CD4-positive, alpha-beta T cell (primary cell): ENCODE results near the gene PLEKHM2. TPM values are rescaled to one million over a fixed set of nuclear protein-coding genes. Genes with fewer than 3 reads are reported as not detected.
"Not testable (repeated sequence)": the region's sequence is repeated elsewhere in the genome, so short reads cannot be mapped to it uniquely, and the experiment has no call there.

Experiments
- ATAC-seq: fragments of 200-7000 bp; cut with Tn5 transposase; one replicate; pipeline ENCODE4 v1.10.0; 2022; ENCODE audit warnings: mild to moderate bottlenecking; ENCODE audit not compliant: poor library complexity
- CTCF ChIA-PET: fragments of 350-600 bp; sonication (Branson Sonifier 250); formaldehyde crosslinking; loops from one replicate; lab custom pipeline; 2021; ENCODE audit warnings: antibody characterized with exemption, inconsistent platforms; lab: Charles Lee
- POLR2A ChIA-PET: fragments of 350-600 bp; sonication (Branson Sonifier 250); formaldehyde crosslinking; loops from one replicate; lab custom pipeline; 2021; ENCODE audit warnings: antibody characterized with exemption, inconsistent platforms; lab: Charles Lee
- DNase-seq, 14 experiments: peaks; one replicate each; pipeline ENCODE4 v3.0.0-alpha.2; 2013 to 2020; ENCODE audit warnings: mixed read lengths in 2 of 14
- H3K27ac ChIP-seq, 2 donors: one replicate each; pipeline versions ENCODE4 v1.5.1 to v1.7.0; 2013; ENCODE audit warnings: low read length in 2 of 2, low read depth in 1 of 2, mild to moderate bottlenecking in 1 of 2
- H3K27me3 ChIP-seq, 2 experiments: 1 replicate in 1 of 2; 2 replicates in 1 of 2; pipeline versions ENCODE4 v1.6.1 to v1.7.0; 2013; ENCODE audit warnings: low read length in 2 of 2, control low read depth in 1 of 2, mild to moderate bottlenecking in 1 of 2, moderate library complexity in 1 of 2; ENCODE audit not compliant: insufficient read depth in 2 of 2, control insufficient read depth in 1 of 2
- H3K36me3 ChIP-seq: one replicate; pipeline ENCODE4 v1.6.1; 2013; ENCODE audit warnings: low read length, control low read depth; ENCODE audit not compliant: insufficient read depth
- H3K4me1 ChIP-seq: one replicate; pipeline ENCODE4 v1.6.1; 2013; ENCODE audit warnings: low read length, control low read depth; ENCODE audit not compliant: insufficient read depth
- H3K4me3 ChIP-seq: one replicate; pipeline ENCODE4 v1.5.1; 2013; ENCODE audit warnings: mild to moderate bottlenecking, low read length, moderate library complexity
- H3K9me3 ChIP-seq, 2 experiments: 1 replicate in 1 of 2; 2 replicates in 1 of 2; pipeline versions ENCODE4 v1.6.1 to v1.7.0; 2013; ENCODE audit warnings: low read length in 2 of 2, mild to moderate bottlenecking in 2 of 2, control low read depth in 1 of 2, moderate library complexity in 1 of 2; ENCODE audit not compliant: control insufficient read depth in 1 of 2, insufficient read depth in 1 of 2
- H3K27ac Mint-ChIP-seq: one replicate; pipeline ENCODE4 v1.8.0; 2020; ENCODE audit warnings: mixed read lengths
- H3K27me3 Mint-ChIP-seq: one replicate; pipeline ENCODE4 v1.8.0; 2021; ENCODE audit warnings: mixed read lengths
- H3K36me3 Mint-ChIP-seq: one replicate; pipeline ENCODE4 v1.8.0; 2021; ENCODE audit warnings: low read depth, mixed read lengths
- H3K4me1 Mint-ChIP-seq: one replicate; pipeline ENCODE4 v1.8.0; 2021; ENCODE audit warnings: low read depth, mixed read lengths
- H3K4me3 Mint-ChIP-seq: one replicate; pipeline ENCODE4 v1.8.0; 2020; ENCODE audit warnings: mild to moderate bottlenecking, mixed read lengths
- H3K9me3 Mint-ChIP-seq: one replicate; pipeline ENCODE4 v1.8.0; 2020; ENCODE audit warnings: mixed read lengths
- CTCF ChIP-seq: fragments of 200-600 bp; IDR thresholded peaks from one replicate; pipeline ENCODE4 v1.8.0; 2022; ENCODE audit warnings: antibody characterized with exemption, mild to moderate bottlenecking
- intact Hi-C, 2 experiments: fragments of 100-400 bp; cut with DNase I in 1 of 2; cut with micrococcal nuclease in 1 of 2; formaldehyde crosslinking; loops; one replicate each; pipeline versions ENCODE4 v1.15.1 to v1.9.0; 2023 to 2025; cut with DNase I, micrococcal nuclease
- total RNA-seq, 174 experiments: library from RNA in 2 of 174; stranded (reverse) in 2 of 174; gene quantifications; one replicate each; pipeline ENCODE4 v1.2.3 and lab custom pipeline; 2021 to 2026

Gene PLEKHM2
- total RNA-seq, 2 experiments from 2014 or later, result 77.5 to 82.0 TPM

GRCh38 chr1:15698201-15698600 is 14.1 kb downstream of the PLEKHM2 start:
- ChIA-PET POLR2A (interaction anchor here (1.4 to 2.4 kb wide), 2 partner anchors 13 to 34 kb away, joined by 5 to 25 read pairs; partner anchors contain the start of gene PLEKHM2), CTCF (no interaction called here)
- Mint-ChIP-seq H3K9me3 (no peaks in the 10 kb centered on the region), H3K4me1 (peaks cover 43% of the 10 kb centered on the region), H3K4me3 (no peak overlapping the region), H3K27ac (peak overlapping the region; percentile 84), H3K27me3 (no peaks in the 10 kb centered on the region), H3K36me3 (no peaks in the 10 kb centered on the region)
- no peaks in the 10 kb centered on the region for H3K9me3 ChIP-seq
- no peak for ATAC-seq
- intact Hi-C loops, result no loop called here
- peaks cover 14% of the 10 kb centered on the region for H3K36me3 ChIP-seq
- peaks cover 33% of the 10 kb centered on the region for H3K4me1 ChIP-seq
- DNase-seq, result no peak
- no peak overlapping the region for H3K4me3 ChIP-seq
- H3K27me3 ChIP-seq, result no peaks in the 10 kb centered on the region
- no peak for TF ChIP-seq CTCF
- H3K27ac ChIP-seq, result peak overlapping the region in 1 of 2 donors; percentile 86

GRCh38 chr1:15699321-15699720 is 15.2 kb downstream of the PLEKHM2 start:
- H3K27ac ChIP-seq, H3K9me3 ChIP-seq, H3K4me3 ChIP-seq, H3K9me3 Mint-ChIP-seq, H3K27me3 Mint-ChIP-seq, CTCF ChIA-PET, POLR2A ChIA-PET, intact Hi-C loops, H3K36me3 Mint-ChIP-seq, DNase-seq, H3K4me3 Mint-ChIP-seq, ATAC-seq, H3K27me3 ChIP-seq: not testable (repeated sequence)
- H3K4me1 Mint-ChIP-seq, result peaks cover 47% of the 10 kb centered on the region
- H3K27ac Mint-ChIP-seq, result peak overlapping the region; percentile 84
- Histone ChIP-seq H3K4me1 (peaks cover 36% of the 10 kb centered on the region), H3K36me3 (peaks cover 10% of the 10 kb centered on the region)

- Mint-ChIP-seq H3K9me3 (no peaks in the 10 kb centered on the region), H3K27ac (peak overlapping the region; percentile 53), H3K27me3 (no peaks in the 10 kb centered on the region), H3K4me1 (peaks cover 41% of the 10 kb centered on the region), H3K4me3 (peak overlapping the region; percentile 8), H3K36me3 (peaks cover 12% of the 10 kb centered on the region)
- peaks cover 15% of the 10 kb centered on the region for H3K36me3 ChIP-seq
- H3K27ac ChIP-seq, result no peak overlapping the region
- intact Hi-C loops, result no loop called here
- H3K4me3 ChIP-seq, result no peak overlapping the region
- H3K27me3 ChIP-seq, result no peaks in the 10 kb centered on the region
- no peaks in the 10 kb centered on the region for H3K9me3 ChIP-seq
- H3K4me1 ChIP-seq, result peaks cover 36% of the 10 kb centered on the region
- ChIA-PET CTCF (no interaction called here), POLR2A (no interaction called here)
- no peak for TF ChIP-seq CTCF
- ATAC-seq (no peak), DNase-seq (no peak)
Measured at GRCh38 chr1:15700508-15700907, 16.4 kb downstream of the PLEKHM2 start.

- ATAC-seq, result no peak
- no peak for DNase-seq
- H3K27ac Mint-ChIP-seq, result no peak overlapping the region
- H3K4me1 ChIP-seq, result peaks cover 28% of the 10 kb centered on the region
- H3K9me3 Mint-ChIP-seq, result no peaks in the 10 kb centered on the region
- CTCF ChIA-PET, result no interaction called here
- POLR2A ChIA-PET, result no interaction called here
- H3K27ac ChIP-seq, result no peak overlapping the region
- peaks cover 21% of the 10 kb centered on the region for H3K36me3 Mint-ChIP-seq
- intact Hi-C loops, result no loop called here
- H3K9me3 ChIP-seq, result no peaks in the 10 kb centered on the region
- H3K27me3 Mint-ChIP-seq, result no peaks in the 10 kb centered on the region
- no peak overlapping the region for H3K4me3 Mint-ChIP-seq
- H3K36me3 ChIP-seq, result peaks cover 11% of the 10 kb centered on the region
- H3K4me3 ChIP-seq, result no peak overlapping the region
- H3K27me3 ChIP-seq, result no peaks in the 10 kb centered on the region
- H3K4me1 Mint-ChIP-seq, result peaks cover 40% of the 10 kb centered on the region
- TF ChIP-seq CTCF, result no peak
Measured at GRCh38 chr1:15701784-15702183, 17.7 kb downstream of the PLEKHM2 start.
